Activated T-cell treated with anti-CD3 and anti-CD28 coated beads, Interleukin-2, amount 50 U/mL, for 24 hours (primary cell): ENCODE measurements around the gene PBX1.

ENCODE experiments used
- DNase-seq: peaks from one replicate; pipeline ENCODE4 v3.0.0-alpha.2; 2020
- H3K27ac Mint-ChIP-seq: 2 replicates; pipeline ENCODE4 v1.8.0; 2020; ENCODE audit warnings: mild to moderate bottlenecking, mixed read lengths
- H3K27me3 Mint-ChIP-seq: 2 replicates; pipeline ENCODE4 v1.8.0; 2020; ENCODE audit warnings: mixed read lengths
- H3K36me3 Mint-ChIP-seq: 2 replicates; pipeline ENCODE4 v1.8.0; 2020; ENCODE audit warnings: low read depth, mixed read lengths
- H3K4me1 Mint-ChIP-seq: 2 replicates; pipeline ENCODE4 v1.8.0; 2020; ENCODE audit warnings: low read depth, mixed read lengths
- H3K4me3 Mint-ChIP-seq: 2 replicates; pipeline ENCODE4 v1.8.0; 2020; ENCODE audit warnings: mild to moderate bottlenecking, moderate library complexity, mixed read lengths
- H3K9me3 Mint-ChIP-seq: 2 replicates; pipeline ENCODE4 v1.8.0; 2020; ENCODE audit warnings: mixed read lengths

Gene PBX1

DNA sequence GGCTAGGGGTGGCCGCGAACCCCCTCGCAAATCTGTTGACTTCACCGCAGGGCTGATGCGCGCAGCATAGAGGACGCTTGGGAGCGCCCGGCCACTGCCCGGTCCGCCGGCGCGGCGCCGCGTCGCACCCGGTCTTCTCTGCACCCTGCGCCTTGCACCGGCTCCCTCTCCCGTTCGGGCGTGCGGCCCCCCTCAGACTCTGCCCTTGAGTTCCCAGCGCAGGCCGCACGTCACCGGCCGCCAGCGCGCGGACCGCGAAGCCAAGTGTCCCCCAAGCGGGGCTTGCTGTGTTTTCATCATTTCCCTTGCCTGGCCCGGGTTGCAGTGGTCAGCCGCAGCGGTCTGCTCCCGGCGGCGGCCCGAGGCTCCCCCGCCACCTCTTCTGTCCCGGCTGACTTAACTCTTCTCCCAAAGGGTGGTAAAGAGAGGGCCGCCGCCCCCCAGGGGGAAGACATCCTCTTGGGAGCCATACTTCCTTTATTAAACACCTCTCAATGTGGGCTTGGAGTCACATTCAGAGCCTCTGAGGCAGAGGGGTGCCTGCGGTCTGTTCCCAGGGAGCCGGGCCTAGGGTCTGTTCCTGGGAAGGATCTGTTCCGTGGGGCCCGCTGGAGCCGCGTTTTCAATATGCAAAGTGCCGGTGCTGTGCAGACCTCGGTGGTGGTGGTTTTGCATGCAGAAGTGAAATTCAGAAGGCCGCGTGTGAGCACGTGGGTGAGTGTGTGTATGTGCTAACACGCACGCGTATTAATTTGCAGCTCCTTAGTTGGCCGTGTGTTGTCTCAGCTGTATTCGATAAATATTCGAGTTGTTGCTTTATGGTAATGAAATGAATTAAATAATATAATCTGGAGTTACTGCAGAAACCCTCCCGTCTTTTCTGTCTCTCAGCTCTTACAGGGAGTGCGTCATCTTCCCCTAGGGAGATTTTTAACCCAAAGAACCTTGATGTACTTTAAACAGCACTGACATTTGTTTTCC is 17.6 kb downstream of the PBX1 start:
- Mint-ChIP-seq H3K27ac (no peak overlapping the region), H3K9me3 (no peaks in the 10 kb centered on the region), H3K4me1 (no peaks in the 10 kb centered on the region), H3K4me3 (no peak overlapping the region), H3K27me3 (no peaks in the 10 kb centered on the region), H3K36me3 (no peaks in the 10 kb centered on the region)
- no peak for DNase-seq

DNA sequence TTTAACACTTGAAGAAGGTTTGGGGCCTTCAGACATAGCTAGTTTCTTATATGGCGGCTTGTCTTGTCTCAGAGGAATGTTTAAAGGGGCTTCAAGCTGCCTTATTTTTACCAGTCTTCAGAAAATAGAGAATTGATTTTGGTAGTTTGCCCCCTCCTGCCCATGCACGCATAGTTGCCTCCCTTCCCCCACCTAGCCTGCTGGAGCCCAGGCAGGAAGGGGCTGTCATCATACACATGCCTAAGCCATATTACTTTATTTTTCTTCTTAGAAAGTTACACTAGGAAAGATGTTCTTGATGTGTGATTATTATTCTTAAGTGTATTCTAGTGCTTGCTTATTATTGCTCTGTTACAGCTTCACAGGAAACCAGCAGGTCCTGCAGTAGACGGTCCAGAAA is 18.3 kb downstream of the PBX1 start:
- Mint-ChIP-seq H3K4me1 (no peaks in the 10 kb centered on the region), H3K36me3 (no peaks in the 10 kb centered on the region), H3K4me3 (no peak overlapping the region), H3K27me3 (no peaks in the 10 kb centered on the region), H3K9me3 (no peaks in the 10 kb centered on the region), H3K27ac (no peak overlapping the region)
- no peak for DNase-seq

DNA sequence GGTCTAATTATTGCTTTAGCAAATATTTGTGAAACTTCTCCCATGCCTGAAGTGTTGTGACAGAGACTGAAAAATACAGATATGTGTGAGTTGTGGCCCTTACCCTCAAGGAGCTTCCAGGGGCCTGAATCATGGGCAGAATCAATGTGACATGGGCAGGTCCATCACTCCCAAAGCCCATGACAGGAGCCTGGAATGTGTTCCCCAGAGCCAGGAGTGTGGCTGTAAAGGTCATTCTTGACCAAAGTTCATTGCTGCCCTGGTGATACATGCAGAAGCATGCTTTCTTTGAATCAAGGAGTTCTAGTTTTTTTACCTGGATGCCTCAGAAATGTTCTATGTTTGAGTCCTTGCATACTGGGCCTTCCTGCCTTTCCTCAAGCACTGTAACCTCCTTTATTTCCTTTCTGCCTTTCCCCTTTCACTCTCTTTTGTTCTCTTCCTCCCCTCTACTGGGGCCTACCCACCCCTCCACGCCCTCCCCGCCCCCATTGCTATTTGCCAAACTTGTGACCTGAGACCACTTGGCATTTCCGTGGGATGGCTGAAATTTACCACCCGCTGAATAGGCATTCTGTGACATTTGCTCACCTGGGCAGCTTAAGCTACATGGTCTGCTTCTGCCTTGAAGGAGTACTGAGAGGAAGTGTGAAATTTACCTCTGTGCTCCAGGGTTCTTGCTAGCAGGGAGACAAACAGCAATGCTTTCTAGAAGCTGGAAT is 19.7 kb downstream of the PBX1 start:
- H3K4me1 Mint-ChIP-seq: no peaks in the 10 kb centered on the region
- no peaks in the 10 kb centered on the region for H3K27me3 Mint-ChIP-seq
- no peaks in the 10 kb centered on the region for H3K9me3 Mint-ChIP-seq
- no peak overlapping the region for H3K27ac Mint-ChIP-seq
- DNase-seq: no peak
- no peak overlapping the region for H3K4me3 Mint-ChIP-seq
- no peaks in the 10 kb centered on the region for H3K36me3 Mint-ChIP-seq

DNA sequence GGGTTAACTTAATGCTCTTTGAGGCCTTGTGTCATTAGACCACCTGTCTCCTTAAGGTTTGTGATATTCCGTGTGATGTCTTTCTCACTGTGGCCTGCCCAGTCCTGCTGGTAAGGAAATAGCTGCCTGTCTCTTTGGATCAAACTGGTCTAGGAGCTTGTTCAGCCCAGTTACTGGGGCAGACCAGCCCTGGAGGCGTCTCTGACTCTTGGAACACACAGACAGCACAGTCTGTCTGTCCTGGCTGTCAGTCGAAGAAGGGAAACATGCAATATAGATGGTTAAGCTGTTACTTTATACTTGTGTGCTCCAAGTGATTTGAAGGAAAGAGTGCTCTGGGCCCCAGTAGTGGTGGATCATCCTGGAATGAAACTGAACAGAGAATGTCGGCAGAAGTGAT is 20.4 kb downstream of the PBX1 start:
- Mint-ChIP-seq H3K36me3 (no peaks in the 10 kb centered on the region), H3K27ac (no peak overlapping the region), H3K4me1 (no peaks in the 10 kb centered on the region), H3K9me3 (no peaks in the 10 kb centered on the region), H3K27me3 (no peaks in the 10 kb centered on the region), H3K4me3 (no peak overlapping the region)
- DNase-seq: no peak

DNA sequence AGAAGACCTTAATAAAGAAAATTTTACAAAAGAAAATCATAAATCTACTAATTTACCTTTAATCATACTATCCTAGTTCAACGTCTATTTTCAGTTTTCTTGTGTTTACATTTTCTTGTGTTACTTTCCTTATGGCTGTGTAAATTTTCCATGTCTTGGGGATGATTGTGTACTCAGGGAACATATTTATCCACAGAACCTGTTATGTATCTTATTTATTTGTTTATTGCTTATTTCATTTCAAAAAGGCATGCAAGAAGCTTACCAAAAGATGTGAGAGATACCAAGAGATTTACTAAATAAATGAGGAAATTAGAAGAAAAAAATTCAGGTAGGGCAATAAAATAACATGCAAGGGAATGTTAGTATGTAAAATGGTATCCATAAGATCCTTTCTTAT is 22.8 kb downstream of the PBX1 start:
- Mint-ChIP-seq H3K36me3 (no peaks in the 10 kb centered on the region), H3K27ac (no peak overlapping the region), H3K9me3 (no peaks in the 10 kb centered on the region), H3K27me3 (peaks cover 3% of the 10 kb centered on the region), H3K4me3 (no peak overlapping the region), H3K4me1 (no peaks in the 10 kb centered on the region)
- DNase-seq: no peak

DNA sequence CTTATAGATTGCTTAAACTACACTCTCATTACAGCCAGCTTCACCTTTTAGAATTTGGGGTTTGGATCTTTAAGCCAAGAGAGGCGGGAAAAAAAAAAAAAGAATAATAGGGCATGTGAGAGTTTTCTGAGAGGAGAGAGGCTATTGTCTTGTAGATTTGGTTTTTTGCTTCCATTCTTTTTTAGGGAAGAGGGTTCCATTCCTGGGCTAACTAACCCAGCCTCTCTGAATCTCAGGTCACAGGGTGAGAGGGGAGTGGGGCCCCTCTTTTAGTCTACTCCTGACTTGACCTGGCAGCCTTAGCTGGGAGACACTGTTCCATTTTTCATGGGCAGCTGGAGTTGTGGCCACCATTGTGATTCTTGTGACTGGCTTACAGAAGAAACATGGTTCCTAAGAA is 24.2 kb downstream of the PBX1 start:
- no peak overlapping the region for H3K4me3 Mint-ChIP-seq
- no peaks in the 10 kb centered on the region for H3K4me1 Mint-ChIP-seq
- no peaks in the 10 kb centered on the region for H3K9me3 Mint-ChIP-seq
- H3K27ac Mint-ChIP-seq: no peak overlapping the region
- H3K27me3 Mint-ChIP-seq: peaks cover 3% of the 10 kb centered on the region
- no peaks in the 10 kb centered on the region for H3K36me3 Mint-ChIP-seq
- no peak for DNase-seq

DNA sequence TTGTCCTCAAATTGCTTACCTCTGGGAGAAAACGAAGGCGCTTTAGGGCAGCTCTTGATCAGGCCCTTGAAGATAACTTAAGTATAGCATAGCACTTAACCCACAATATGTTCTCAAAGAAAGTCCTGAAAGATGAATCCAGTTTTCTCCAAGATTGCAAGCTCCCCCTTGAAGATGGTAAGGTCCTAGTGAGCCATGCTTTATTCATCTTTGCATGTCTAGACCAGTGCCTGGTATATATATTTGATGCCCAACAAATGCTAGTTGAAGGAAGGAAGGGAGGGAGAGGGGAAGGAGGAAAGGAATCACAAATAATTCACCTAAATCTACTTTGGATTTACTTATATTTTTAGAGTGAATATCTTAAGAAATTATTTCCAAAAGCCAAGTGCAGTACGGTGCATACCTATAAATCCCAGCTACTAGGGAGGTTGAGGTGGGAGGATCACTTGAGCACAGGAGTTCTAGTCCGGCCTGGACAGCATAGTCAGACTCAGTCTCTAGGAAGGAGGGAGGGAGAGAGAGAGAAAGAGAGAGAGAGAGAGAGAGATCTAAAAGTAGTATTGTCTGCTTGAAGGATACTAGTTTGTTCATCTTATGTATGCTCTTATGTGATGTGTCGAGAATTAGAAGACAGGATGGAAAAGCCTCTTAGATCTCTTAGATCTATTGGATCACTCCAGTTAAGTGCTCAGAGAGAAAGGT is 25.0 kb downstream of the PBX1 start:
- Mint-ChIP-seq H3K36me3 (no peaks in the 10 kb centered on the region), H3K27ac (no peak overlapping the region), H3K27me3 (peaks cover 3% of the 10 kb centered on the region), H3K9me3 (no peaks in the 10 kb centered on the region), H3K4me3 (no peak overlapping the region), H3K4me1 (no peaks in the 10 kb centered on the region)
- no peak for DNase-seq

DNA sequence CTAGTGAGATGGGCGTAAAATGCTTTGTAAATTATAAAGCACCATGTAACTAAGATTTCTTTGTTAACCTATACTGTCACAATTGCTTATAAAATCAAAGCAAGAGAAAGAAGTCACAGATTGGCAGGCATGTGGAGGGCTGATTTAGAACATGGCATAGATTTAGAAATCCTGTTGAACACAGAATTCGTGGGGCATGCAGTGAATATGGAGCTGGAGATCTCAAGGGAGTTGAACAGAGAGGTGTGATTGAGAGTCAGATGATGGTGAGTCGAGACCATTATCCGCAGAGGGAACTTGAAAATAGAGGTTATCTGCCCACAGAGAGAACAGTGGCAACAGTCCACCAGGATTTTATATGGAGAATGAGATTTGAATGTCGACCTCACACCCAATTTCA is 27.6 kb downstream of the PBX1 start:
- Mint-ChIP-seq H3K4me1 (no peaks in the 10 kb centered on the region), H3K4me3 (no peak overlapping the region), H3K27me3 (peaks cover 13% of the 10 kb centered on the region), H3K36me3 (no peaks in the 10 kb centered on the region), H3K9me3 (no peaks in the 10 kb centered on the region), H3K27ac (no peak overlapping the region)
- no peak for DNase-seq

DNA sequence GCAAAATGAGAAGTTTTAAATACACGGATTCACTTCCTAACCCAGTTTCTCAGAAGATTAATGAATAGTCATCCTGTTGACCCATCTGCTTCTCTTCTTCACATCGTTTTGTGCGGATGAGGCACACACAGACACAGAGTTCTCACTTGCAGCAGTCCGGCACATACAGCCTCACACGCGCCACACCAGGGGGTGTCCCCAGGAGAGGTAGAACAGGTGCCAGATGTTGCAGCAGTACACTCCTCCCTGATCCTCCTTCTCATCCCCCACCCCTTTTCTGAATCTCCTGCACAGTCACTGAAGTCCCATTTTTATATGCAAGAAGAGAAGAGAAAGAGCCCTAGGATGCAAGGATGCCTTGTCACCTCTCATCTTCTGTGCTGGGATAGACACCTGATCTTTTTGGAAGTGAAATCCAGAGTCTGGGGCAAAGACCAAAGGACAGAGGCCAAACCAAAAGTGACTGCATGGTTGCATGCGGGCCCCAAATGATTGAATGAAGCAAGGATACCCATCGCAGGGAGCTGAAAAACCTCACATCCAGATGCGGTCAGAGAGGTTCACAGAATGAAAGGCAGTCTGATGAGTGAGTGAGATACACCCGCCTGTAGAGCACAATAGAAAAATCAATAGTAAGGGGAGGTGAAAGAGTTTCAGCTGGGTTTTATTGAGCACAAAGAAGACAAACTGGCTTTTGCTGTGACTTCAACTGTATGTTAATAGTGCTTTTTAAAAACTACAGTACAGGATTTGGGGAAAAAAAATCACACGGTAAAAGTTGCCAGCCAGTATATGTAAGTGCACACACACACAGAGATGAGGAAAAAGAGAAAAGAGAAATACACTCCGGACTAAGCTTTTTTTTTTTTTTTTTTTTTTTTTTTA is 28.9 kb downstream of the PBX1 start:
- no peak for DNase-seq
- peaks cover 13% of the 10 kb centered on the region for H3K27me3 Mint-ChIP-seq
- no peaks in the 10 kb centered on the region for H3K36me3 Mint-ChIP-seq
- no peak overlapping the region for H3K4me3 Mint-ChIP-seq
- H3K9me3 Mint-ChIP-seq: no peaks in the 10 kb centered on the region
- no peaks in the 10 kb centered on the region for H3K4me1 Mint-ChIP-seq
- no peak overlapping the region for H3K27ac Mint-ChIP-seq

DNA sequence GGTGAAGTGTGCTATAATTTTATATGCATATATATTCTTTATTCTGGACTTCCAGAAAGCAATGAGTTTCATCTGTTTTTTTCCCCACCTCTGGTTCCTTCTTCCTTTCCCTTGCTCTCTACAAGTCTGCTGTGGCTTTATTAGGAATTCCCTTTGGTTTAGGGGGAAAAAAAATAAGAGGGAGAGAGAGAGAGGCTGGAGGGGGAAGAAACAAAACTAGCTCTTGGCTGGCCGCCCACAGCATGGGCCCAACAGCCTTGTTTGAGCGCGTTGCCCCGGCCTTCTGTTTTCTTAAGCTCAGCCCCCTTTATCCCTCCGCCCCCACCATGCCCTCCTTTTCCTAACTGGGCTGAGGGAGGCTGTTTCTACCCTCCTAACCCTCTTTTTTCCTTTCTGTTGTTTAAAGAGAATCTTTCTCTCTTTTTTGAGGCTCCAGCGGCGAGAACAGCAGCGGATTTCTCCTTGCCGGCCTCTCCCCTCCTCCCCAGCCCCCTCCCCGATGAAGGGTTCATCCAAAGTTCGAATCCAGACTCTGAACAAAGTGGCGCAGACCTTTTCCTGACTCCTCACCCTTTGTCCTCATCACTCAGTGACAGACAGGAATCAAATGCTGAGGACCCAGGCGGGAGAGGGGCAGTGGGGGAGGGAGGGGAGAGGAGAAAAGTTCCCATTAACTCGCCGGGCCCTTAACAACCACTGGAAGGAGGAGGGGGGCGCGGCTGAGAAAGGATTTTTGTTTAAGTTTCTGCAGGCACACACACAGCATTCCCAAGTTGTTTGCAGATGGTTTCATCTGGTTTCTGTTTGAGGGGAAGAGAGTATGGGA is 29.7 kb downstream of the PBX1 start:
- H3K36me3 Mint-ChIP-seq: no peaks in the 10 kb centered on the region
- no peak for DNase-seq
- H3K4me3 Mint-ChIP-seq: no peak overlapping the region
- no peaks in the 10 kb centered on the region for H3K9me3 Mint-ChIP-seq
- no peaks in the 10 kb centered on the region for H3K4me1 Mint-ChIP-seq
- H3K27ac Mint-ChIP-seq: no peak overlapping the region
- H3K27me3 Mint-ChIP-seq: peaks cover 13% of the 10 kb centered on the region

DNA sequence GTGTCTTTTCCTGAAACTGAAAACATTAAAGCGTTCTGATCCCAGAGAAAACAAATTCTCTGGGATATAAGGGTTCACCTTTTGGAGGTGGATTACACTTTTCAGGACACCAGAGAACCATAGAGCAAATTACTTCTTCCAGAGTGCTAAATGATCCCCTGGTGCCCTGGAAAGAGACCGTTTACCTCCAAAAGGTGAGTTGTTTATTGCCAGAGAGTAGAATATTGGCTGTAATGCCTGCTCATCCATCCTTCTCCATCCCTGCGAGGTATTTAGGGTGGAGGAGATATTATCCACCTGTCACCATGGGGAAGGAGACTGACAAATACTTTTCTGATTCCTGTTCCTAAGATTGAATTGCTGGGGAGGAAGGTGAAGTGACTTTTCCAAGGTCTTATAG is 30.4 kb downstream of the PBX1 start:
- Mint-ChIP-seq H3K9me3 (no peaks in the 10 kb centered on the region), H3K27ac (no peak overlapping the region), H3K4me1 (no peaks in the 10 kb centered on the region), H3K4me3 (no peak overlapping the region), H3K27me3 (peaks cover 13% of the 10 kb centered on the region), H3K36me3 (no peaks in the 10 kb centered on the region)
- DNase-seq: no peak

DNA sequence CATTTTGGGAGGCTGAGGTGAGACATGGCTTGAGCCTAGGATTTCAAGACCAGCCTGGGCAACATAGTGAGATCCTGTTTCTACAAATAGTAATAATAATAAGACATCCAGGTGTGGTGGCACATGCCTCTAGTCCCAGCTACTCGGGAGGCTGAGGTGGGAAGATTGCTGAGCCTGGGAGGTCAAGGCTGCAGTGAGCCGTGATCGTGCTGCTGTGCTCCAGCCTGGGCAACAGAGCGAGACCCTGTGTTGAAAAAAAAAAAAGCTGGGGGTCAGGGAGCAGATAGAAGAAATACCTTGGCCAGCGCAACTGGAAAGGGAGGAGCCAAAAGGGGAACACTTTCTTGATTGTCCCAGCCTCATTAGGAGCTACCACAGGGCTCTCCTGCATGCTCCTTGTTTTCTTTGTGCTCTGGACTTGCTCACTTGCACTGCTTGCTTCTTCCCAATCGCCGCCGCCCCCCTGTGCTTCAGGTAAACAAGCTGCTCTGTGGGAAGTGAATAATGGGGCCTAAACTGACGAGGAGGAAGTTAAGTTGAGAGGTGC is 31.1 kb downstream of the PBX1 start:
- Mint-ChIP-seq H3K4me3 (no peak overlapping the region), H3K27me3 (peaks cover 13% of the 10 kb centered on the region), H3K4me1 (no peaks in the 10 kb centered on the region), H3K9me3 (no peaks in the 10 kb centered on the region), H3K27ac (no peak overlapping the region), H3K36me3 (no peaks in the 10 kb centered on the region)
- no peak for DNase-seq

DNA sequence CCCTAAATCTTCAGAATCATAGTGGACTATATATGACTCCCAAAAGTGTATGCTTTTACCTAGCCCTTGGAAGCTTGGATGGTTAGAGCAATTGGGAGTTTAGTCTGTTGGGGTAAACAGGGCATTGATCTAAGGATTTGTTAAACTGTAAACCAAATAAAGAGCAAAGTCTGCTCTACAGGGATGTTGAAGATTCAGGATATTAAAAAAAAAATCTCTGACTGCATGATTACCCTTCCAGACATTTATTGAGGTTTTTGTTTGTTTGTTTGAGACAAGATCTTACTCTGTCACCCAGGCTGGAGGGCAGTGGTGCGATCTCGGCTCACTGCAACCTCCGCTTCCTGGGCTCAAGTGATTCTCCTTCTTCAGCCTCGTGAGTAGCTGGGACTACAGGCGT is 31.6 kb downstream of the PBX1 start:
- H3K9me3 Mint-ChIP-seq: no peaks in the 10 kb centered on the region
- H3K36me3 Mint-ChIP-seq: no peaks in the 10 kb centered on the region
- no peak overlapping the region for H3K4me3 Mint-ChIP-seq
- no peak for DNase-seq
- H3K4me1 Mint-ChIP-seq: no peaks in the 10 kb centered on the region
- peaks cover 13% of the 10 kb centered on the region for H3K27me3 Mint-ChIP-seq
- no peak overlapping the region for H3K27ac Mint-ChIP-seq
